Left lobe of liver (tissue), 2 donors: ENCODE measurements around the gene KHDC3L. TPM values are rescaled to one million over a fixed set of nuclear protein-coding genes. Genes with fewer than 3 reads are reported as not detected.
"Not testable (repeated sequence)": the region's sequence is repeated elsewhere in the genome, so short reads cannot be mapped to it uniquely, and the experiment has no call there.

Source experiments
- ATAC-seq: fragments of 200-7000 bp; cut with Tn5 transposase; one replicate; pipeline ENCODE4 v1.9.1; 2020; ENCODE audit warnings: mild to moderate bottlenecking, moderate library complexity
- DNase-seq: peaks from one replicate; pipeline ENCODE4 v3.0.0-alpha.2; 2020; ENCODE audit warnings: low spot score
- total RNA-seq: library from RNA; stranded (reverse); gene quantifications from one replicate; pipeline ENCODE4 v1.2.1, GENCODE V29; 2021
- donor health status: DM: no; HTN: no; CAD: no; lungs with moderate emphysema.
- donor health status: DM: no; HTN: yes; CAD: no.

KHDC3L gene
- total RNA-seq, 1 donor from 2014 or later = not detected

- no peak for ATAC-seq
- no peak for DNase-seq
These were observed 6.7 kb downstream of the KHDC3L start for GRCh38 chr6:73369157-73369556.

GRCh38 chr6:73369563-73369962, 7.1 kb downstream of the KHDC3L start, which contains the start of gene OOEP:
TSS of gene OOEP (minus strand) at chr6:73369897. CDS start at chr6:73369792, 105 bp downstream.
- DNase-seq (no peak), ATAC-seq (no peak)

GRCh38 chr6:73371984-73372383, 9.5 kb downstream of the KHDC3L start:
- DNase-seq = no peak
- ATAC-seq = no peak

- ATAC-seq = peak; percentile 69
These were observed 10.1 kb downstream of the KHDC3L start for GRCh38 chr6:73372516-73372915.

GRCh38 chr6:73375216-73375615, 12.8 kb downstream of the KHDC3L start:
- no peak for DNase-seq
- ATAC-seq = peak; percentile 55

More at GRCh38 chr6:73372516-73372915, 10.1 kb downstream of the KHDC3L start:
- peak; percentile 55 for DNase-seq

- no peak for DNase-seq
- no peak for ATAC-seq
These were observed 14.8 kb downstream of the KHDC3L start for GRCh38 chr6:73377225-73377624.

GRCh38 chr6:73381531-73381930, 19.1 kb downstream of the KHDC3L start:
- not testable (repeated sequence) for ATAC-seq, DNase-seq

GRCh38 chr6:73382462-73383113, 20.1 kb downstream of the KHDC3L start:
- DNase-seq = no peak
- ATAC-seq = no peak

GRCh38 chr6:73388433-73388799, 26.0 kb downstream of the KHDC3L start:
- peak; percentile 10 for ATAC-seq
- no peak for DNase-seq

GRCh38 chr6:73388800-73389512, 26.5 kb downstream of the KHDC3L start:
- DNase-seq (peak; percentile 48), ATAC-seq (peak; percentile 81)

GRCh38 chr6:73389854-73390253, 27.4 kb downstream of the KHDC3L start:
- DNase-seq (no peak), ATAC-seq (no peak)

GRCh38 chr6:73391675-73392074, 29.2 kb downstream of the KHDC3L start:
- no peak for DNase-seq
- ATAC-seq = no peak

GRCh38 chr6:73392188-73392587, 29.7 kb downstream of the KHDC3L start:
- not testable (repeated sequence) for DNase-seq, ATAC-seq

- ATAC-seq = no peak
- DNase-seq = no peak
These were observed 30.8 kb downstream of the KHDC3L start for GRCh38 chr6:73393278-73393677.

GRCh38 chr6:73394577-73395354, 32.3 kb downstream of the KHDC3L start, which contains the start of gene DDX43:
TSS of gene DDX43 (plus strand) at chr6:73394828. CDS start at chr6:73394906, 78 bp downstream.
- peak; percentile 69 for ATAC-seq
- DNase-seq = peak; percentile 48

GRCh38 chr6:73395875-73396274, 33.4 kb downstream of the KHDC3L start:
- ATAC-seq (no peak), DNase-seq (no peak)

GRCh38 chr6:73400656-73401055, 38.2 kb downstream of the KHDC3L start:
- DNase-seq (no peak), ATAC-seq (no peak)

- DNase-seq (no peak), ATAC-seq (no peak)
These were observed 46.9 kb downstream of the KHDC3L start for GRCh38 chr6:73409395-73409794.

GRCh38 chr6:73413102-73413501, 50.6 kb downstream of the KHDC3L start:
- DNase-seq (no peak), ATAC-seq (no peak)
